ENCODE data around the gene NFATC2. TPM values are rescaled to one million over a fixed set of nuclear protein-coding genes. Genes with fewer than 3 reads are reported as not detected.

NFATC2 gene
- total and polyA plus RNA-seq, 2 of the 4 experiments (the other 2 are of a cell fraction), result 0.18 to 0.38 TPM

GRCh38 chr20:51451484-51451883 is 91.0 kb downstream of the NFATC2 start:
- no peak for DNase-seq
- Histone ChIP-seq H2BK15ac (ENCODE audit: low read depth, low read length) (no peak overlapping the region), H3K36me3 (ENCODE audit: control insufficient read depth, insufficient read depth, low read length) (no peaks in the 10 kb centered on the region; the same call in 1 of the 2 replicates), H3K9me3 (ENCODE audit: control insufficient read depth, insufficient read depth, low read length) (no peaks in the 10 kb centered on the region; the same call in 1 of the 2 replicates), H3K14ac (replicated peaks; ENCODE audit: low read depth, low read length) (no peak overlapping the region), H3K27ac (ENCODE audit: insufficient read depth, low read length) (no peak overlapping the region), H4K8ac (ENCODE audit: low read depth in 2 of 2, low read length in 2 of 2) (no peak overlapping the region), H4K20me1 (ENCODE audit: insufficient read depth, low read length) (no peaks in the 10 kb centered on the region; the same call in 1 of the 2 replicates), H3K18ac (ENCODE audit: low read depth, low read length) (no peak overlapping the region), H3K9me1 (ENCODE audit: insufficient read depth, low read length) (0 out of 2 replicates have a peak, but pooled peaks cover 3% of the 10 kb centered on the region), H3K79me1 (ENCODE audit: low read depth in 1 of 2, low read length in 2 of 2) (no peaks in the 10 kb centered on the region), H3K56ac (ENCODE audit: extremely low read depth, insufficient read depth, low read length) (no peak overlapping the region), H4K91ac (ENCODE audit: insufficient read depth, low read depth, low read length) (no peak overlapping the region), H2AFZ (replicated peaks; ENCODE audit: low read length, poor library complexity) (no peak overlapping the region), H2BK20ac (ENCODE audit: low read depth, low read length) (no peak overlapping the region), H3K23ac (ENCODE audit: low read depth, low read length) (no peak overlapping the region), H3K4me3 (ENCODE audit: insufficient read depth, low read depth, low read length) (no peak overlapping the region), H4K5ac (ENCODE audit: low read depth, low read length) (no peak overlapping the region), H2AK9ac (replicated peaks; ENCODE audit: low read depth, low read length, poor library complexity) (no peak overlapping the region), H3K4me2 (ENCODE audit: low read depth, low read length) (no peak overlapping the region), H2AK5ac (ENCODE audit: low read depth, low read length) (no peak overlapping the region), H2BK120ac (ENCODE audit: low read depth, low read length) (no peak overlapping the region), H2BK5ac (ENCODE audit: low read depth, low read length, poor library complexity, severe bottlenecking) (no peak overlapping the region), H3K9ac (ENCODE audit: low read depth, low read length) (no peak overlapping the region), H3K27me3 (ENCODE audit: control insufficient read depth, insufficient read depth, low read length) (no peaks in the 10 kb centered on the region), H3K4ac (ENCODE audit: low read depth, low read length) (no peak overlapping the region), H3K4me1 (ENCODE audit: control insufficient read depth, insufficient read depth, low read length) (peaks cover 11% of the 10 kb centered on the region)
- WGBS, 2 experiments (ENCODE audit: extremely low coverage in 2 of 2, insufficient read length in 1 of 2), result 79% methylated on average over 5 of the region's 12 CpGs; no CpG with 5 or more reads in 1 of the 2 experiments
- POLR2A ChIA-PET (ENCODE audit: unreplicated experiment), result interaction anchor here (0.6 kb wide), 1 partner anchor 13 kb away, joined by 3 read pairs; no protein-coding TSS in a partner anchor
- no peak for ATAC-seq (ENCODE audit: low read depth)
- intact Hi-C loops (cut with micrococcal nuclease) (no loop called here), in situ Hi-C loops (cut with MboI; ENCODE audit: low sequenced_read_pairs) (no loop called here), dilution Hi-C loops (cut with HindIII; ENCODE audit: low sequenced_read_pairs, unreplicated experiment) (no loop called here)
- CTCF ChIA-PET, result interaction anchor here (1.2 kb wide), 1 partner anchor 143 kb away, joined by 3 read pairs; no protein-coding TSS in a partner anchor
- BruUV-seq (replicated peaks), result no TSS peak
- TF ChIP-seq POLR2A (IDR thresholded peaks at IDR 0.05; ENCODE audit: low read depth, low read length) (no peak), ELK1 (IDR thresholded peaks at IDR 0.05; ENCODE audit: borderline replicate concordance, low read depth, low read length) (no peak), MAFK (IDR thresholded peaks at IDR 0.05; ENCODE audit: low read depth, low read length) (no peak), MXI1 (IDR thresholded peaks at IDR 0.05; ENCODE audit: borderline replicate concordance, low read depth, low read length) (no peak), CTCF (conservative IDR thresholded peaks at IDR 0.05; ENCODE audit: low read depth, low read length) (no peak), CEBPB (IDR thresholded peaks at IDR 0.05; ENCODE audit: low read depth, low read length) (no peak), BHLHE40 (IDR thresholded peaks at IDR 0.05; ENCODE audit: low read depth, low read length) (no peak), CHD1 (IDR thresholded peaks at IDR 0.05; ENCODE audit: low read depth, low read length) (no peak), RCOR1 (IDR thresholded peaks at IDR 0.05; ENCODE audit: insufficient replicate concordance, low read length) (no peak), SMC3 (IDR thresholded peaks at IDR 0.05; ENCODE audit: low read depth, low read length) (no peak), NFE2L2 (IDR thresholded peaks at IDR 0.05; ENCODE audit: low read depth, low read length) (no peak), USF2 (IDR thresholded peaks at IDR 0.05; ENCODE audit: low read depth, low read length) (no peak), FOS (IDR thresholded peaks at IDR 0.05; ENCODE audit: low read depth, low read length) (no peak), MAZ (IDR thresholded peaks at IDR 0.05; ENCODE audit: borderline replicate concordance, low read depth, low read length) (no peak)

Measured in IMR-90 (cell line).